HepG2 (cell line): ENCODE data around the gene VAMP8. TPM values are rescaled to one million over a fixed set of nuclear protein-coding genes. Genes with fewer than 3 reads are reported as not detected.

Source experiments
- ATF5 ChIP-seq: sonication (generic); formaldehyde crosslinking; IDR thresholded peaks from 2 replicates; pipeline ENCODE4 v1.4.0; 2020; ENCODE audit warnings: mild to moderate bottlenecking, low read depth, missing genetic modification reagents
- CSRNP2 ChIP-seq: sonication (generic); formaldehyde crosslinking; conservative IDR thresholded peaks from 2 replicates; pipeline ENCODE4 v1.8.0; 2022; ENCODE audit warnings: low read depth, missing genetic modification reagents
- DZIP1 ChIP-seq: sonication (generic); formaldehyde crosslinking; IDR thresholded peaks from 2 replicates; pipeline ENCODE4 v1.5.0; 2020; ENCODE audit warnings: mild to moderate bottlenecking, missing genetic modification reagents
- KLF12 ChIP-seq: sonication (generic); formaldehyde crosslinking; IDR thresholded peaks from 2 replicates; pipeline ENCODE4 v1.4.0; 2020; ENCODE audit warnings: missing genetic modification reagents, borderline replicate concordance
- MIER2 ChIP-seq: IDR thresholded peaks from 2 replicates; pipeline ENCODE4 v1.6.1; 2016; ENCODE audit warnings: missing biosample characterization, missing genetic modification reagents
- RARA ChIP-seq: IDR thresholded peaks from 2 replicates; pipeline ENCODE4 v1.6.1; 2016; ENCODE audit warnings: missing genetic modification reagents, missing compliant biosample characterization
- REL ChIP-seq: sonication (generic); formaldehyde crosslinking; conservative IDR thresholded peaks from 2 replicates; pipeline ENCODE4 v1.8.0; 2022; ENCODE audit warnings: mild to moderate bottlenecking, missing genetic modification reagents, moderate library complexity
- SKI ChIP-seq: fragments of 450-650 bp; IDR thresholded peaks from one replicate; pipeline ENCODE4 v1.6.1; 2018; ENCODE audit warnings: mild to moderate bottlenecking; ENCODE audit not compliant: partially characterized antibody
- ZBTB26 ChIP-seq: IDR thresholded peaks from 2 replicates; pipeline ENCODE4 v1.6.1; 2016; ENCODE audit warnings: missing compliant biosample characterization, missing genetic modification reagents, borderline replicate concordance
- ZBTB38 ChIP-seq: sonication (generic); formaldehyde crosslinking; IDR thresholded peaks from 2 replicates; pipeline ENCODE4 v1.5.1; 2020; ENCODE audit warnings: mild to moderate bottlenecking, missing genetic modification reagents
- ZBTB49 ChIP-seq: sonication (generic); formaldehyde crosslinking; IDR thresholded peaks from 2 replicates; pipeline ENCODE4 v1.4.0; 2020; ENCODE audit warnings: missing genetic modification reagents, borderline replicate concordance
- ZNF224 ChIP-seq: sonication (generic); formaldehyde crosslinking; IDR thresholded peaks from 2 replicates; pipeline ENCODE4 v1.5.0; 2020; ENCODE audit warnings: mild to moderate bottlenecking, missing genetic modification reagents
- ZNF589 ChIP-seq: sonication (generic); formaldehyde crosslinking; conservative IDR thresholded peaks from 2 replicates; pipeline ENCODE4 v1.8.0; 2022; ENCODE audit warnings: mild to moderate bottlenecking, moderate library complexity, missing genetic modification reagents
- ZNF770 ChIP-seq: sonication (generic); formaldehyde crosslinking; IDR thresholded peaks from 2 replicates; pipeline ENCODE4 v1.5.0; 2020; ENCODE audit warnings: mild to moderate bottlenecking, missing genetic modification reagents
- polyA plus RNA-seq, 8 experiments: library from polyadenylated mRNA; depleted of rRNA in 3 of 8; stranded (reverse) in 7 of 8; unstranded in 1 of 8; fragments of >200 nt; fragmentation: Illumina TruSeq in 4 of 8; extraction: Trizol in 4 of 8; gene quantifications; 2 replicates each; pipeline versions ENCODE4 v1.2.1 to v1.2.3, GENCODE V29; 2011 to 2016; ENCODE audit warnings: low read depth in 4 of 8, missing spikeins in 1 of 8, mixed read lengths in 1 of 8; ENCODE audit not compliant: insufficient read depth in 1 of 8
- total RNA-seq, 5 experiments: library from RNA; depleted of rRNA; stranded (reverse); fragments of >200 nt; fragmentation: Illumina TruSeq; extraction: Trizol; gene quantifications; 2 replicates each; pipeline ENCODE4 v1.2.3, GENCODE V29; 2016; ENCODE audit warnings: low read depth in 1 of 5

Gene VAMP8
- total and polyA plus RNA-seq, 2 of the 13 experiments (the other 11 are each of a cell fraction or from before 2014, with no cell fraction given) = 83.3 to 157 TPM

- TF ChIP-seq CSRNP2 (CRISPR knock-in tag) = no peak
- TF ChIP-seq ATF5 (CRISPR knock-in tag) = no peak
- 0 out of 2 replicates have a peak, but pooled peaks have one; percentile 17 for TF ChIP-seq ZBTB26 (CRISPR knock-in tag)
- no peak for TF ChIP-seq ZNF224 (CRISPR knock-in tag)
- 0 out of 2 replicates have a peak, but pooled peaks have one; percentile 29 for TF ChIP-seq ZBTB38
- TF ChIP-seq REL (CRISPR knock-in tag) = no peak
- TF ChIP-seq ZNF770 = peak; percentile 38
- TF ChIP-seq MIER2 = no peak
- no peak for TF ChIP-seq ZBTB49 (CRISPR knock-in tag)
- TF ChIP-seq DZIP1 (CRISPR knock-in tag) = no peak
- TF ChIP-seq RARA (CRISPR knock-in tag) = 0 out of 2 replicates have a peak, but pooled peaks have one; percentile 18
- TF ChIP-seq SKI = no peak
- TF ChIP-seq KLF12 (CRISPR knock-in tag) = 0 out of 2 replicates have a peak, but pooled peaks have one; percentile 15
- no peak for TF ChIP-seq ZNF589 (CRISPR knock-in tag)
- TF ChIP-seq, all 625 proteins: peak for 16
Measured at GRCh38 chr2:85575739-85576138, 1.6 kb upstream of the VAMP8 start (continued).
